ENCODE data around the gene NAALAD2.

DNA sequence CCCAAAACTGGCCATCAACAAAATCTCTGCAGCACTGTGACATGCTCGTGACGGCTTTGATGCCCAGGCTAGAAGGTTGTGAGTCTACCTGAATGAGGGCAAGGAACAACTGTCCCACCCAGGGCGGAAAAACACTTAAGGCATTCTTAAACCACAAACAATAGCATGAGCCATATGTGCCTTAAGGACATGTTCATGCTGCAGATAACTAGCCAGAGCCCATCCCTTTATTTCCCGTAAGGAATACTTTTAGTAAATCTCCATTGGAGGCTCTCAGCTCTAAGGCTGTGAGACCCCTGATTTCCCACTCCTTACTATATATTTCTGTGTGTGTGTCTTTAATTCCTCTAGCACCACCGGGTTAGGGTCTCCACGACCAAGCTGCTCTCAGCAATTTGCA is 85.0 kb downstream of the NAALAD2 start:
- TF ChIP-seq, protein P1, sequence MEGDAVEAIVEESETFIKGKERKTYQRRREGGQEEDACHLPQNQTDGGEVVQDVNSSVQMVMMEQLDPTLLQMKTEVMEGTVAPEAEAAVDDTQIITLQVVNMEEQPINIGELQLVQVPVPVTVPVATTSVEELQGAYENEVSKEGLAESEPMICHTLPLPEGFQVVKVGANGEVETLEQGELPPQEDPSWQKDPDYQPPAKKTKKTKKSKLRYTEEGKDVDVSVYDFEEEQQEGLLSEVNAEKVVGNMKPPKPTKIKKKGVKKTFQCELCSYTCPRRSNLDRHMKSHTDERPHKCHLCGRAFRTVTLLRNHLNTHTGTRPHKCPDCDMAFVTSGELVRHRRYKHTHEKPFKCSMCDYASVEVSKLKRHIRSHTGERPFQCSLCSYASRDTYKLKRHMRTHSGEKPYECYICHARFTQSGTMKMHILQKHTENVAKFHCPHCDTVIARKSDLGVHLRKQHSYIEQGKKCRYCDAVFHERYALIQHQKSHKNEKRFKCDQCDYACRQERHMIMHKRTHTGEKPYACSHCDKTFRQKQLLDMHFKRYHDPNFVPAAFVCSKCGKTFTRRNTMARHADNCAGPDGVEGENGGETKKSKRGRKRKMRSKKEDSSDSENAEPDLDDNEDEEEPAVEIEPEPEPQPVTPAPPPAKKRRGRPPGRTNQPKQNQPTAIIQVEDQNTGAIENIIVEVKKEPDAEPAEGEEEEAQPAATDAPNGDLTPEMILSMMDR (IDR thresholded peaks at IDR 0.05; ENCODE audit: poor library complexity), result no peak
- TF ChIP-seq EZH2 (IDR thresholded peaks at IDR 0.05; ENCODE audit: borderline replicate concordance), result no peak
